Measurements from ENCODE around the gene MTHFD2L. TPM values are rescaled to one million over a fixed set of nuclear protein-coding genes. Genes with fewer than 3 reads are reported as not detected.
A peak's percentile ranks its signal among the peaks of the same experiment; 100 is the strongest.
"Not testable (repeated sequence)": the region's sequence is repeated elsewhere in the genome, so short reads cannot be mapped to it uniquely, and the experiment has no call there.

Gene MTHFD2L
- total RNA-seq, 4 donors from 2014 or later, result 11.4 to 23.7 (median 17.8) TPM

- TF ChIP-seq EP300 (IDR thresholded peaks at IDR 0.05), result no peak
- TF ChIP-seq CTCF (IDR thresholded peaks at IDR 0.05), result no peak
- TF ChIP-seq POLR2A (IDR thresholded peaks at IDR 0.05), result no peak
- H3K4me1 ChIP-seq, result peaks cover 0 to 15% (median 2%) of the 10 kb centered on the region in 4 donors
- no peak overlapping the region for H3K4me3 ChIP-seq
- peaks cover 0 to 27% (median 0%) of the 10 kb centered on the region in 3 donors for H3K36me3 ChIP-seq
- no peak for DNase-seq (ENCODE audit: low spot score in 2 of 2)
- no peaks in the 10 kb centered on the region for H3K27me3 ChIP-seq
- 58 to 59% methylated on average over 5 of the region's 5 CpGs for whole genome bisulfite sequencing, 2 donors
- no peak overlapping the region for H3K27ac ChIP-seq
- H3K9me3 ChIP-seq, result no peaks in the 10 kb centered on the region
Measured at GRCh38 chr4:74202062-74202586, 44.2 kb downstream of the MTHFD2L start.

- Histone ChIP-seq H3K27me3 (no peaks in the 10 kb centered on the region), H3K4me3 (no peak overlapping the region), H3K9me3 (no peaks in the 10 kb centered on the region), H3K27ac (no peak overlapping the region), H3K4me1 (peaks cover 0 to 15% (median 2%) of the 10 kb centered on the region in 4 donors), H3K36me3 (peaks cover 0 to 31% (median 0%) of the 10 kb centered on the region in 3 donors)
- 82 to 91% methylated on average over 3 of the region's 3 CpGs for WGBS, 2 donors
- no peak for TF ChIP-seq POLR2A (IDR thresholded peaks at IDR 0.05)
- TF ChIP-seq CTCF (IDR thresholded peaks at IDR 0.05), result no peak
- TF ChIP-seq EP300 (IDR thresholded peaks at IDR 0.05), result no peak
- DNase-seq (ENCODE audit: low spot score in 2 of 2), result no peak
Measured at GRCh38 chr4:74203467-74203866, 45.5 kb downstream of the MTHFD2L start.

- WGBS, 2 donors, result 77 to 78% methylated on average over 4 of the region's 4 CpGs
- Histone ChIP-seq H3K27ac (no peak overlapping the region), H3K4me1 (peaks cover 0 to 15% (median 2%) of the 10 kb centered on the region in 4 donors), H3K9me3 (peaks cover 0 to 10% (median 0%) of the 10 kb centered on the region in 4 donors), H3K4me3 (no peak overlapping the region), H3K27me3 (no peaks in the 10 kb centered on the region), H3K36me3 (peaks cover 0 to 44% (median 0%) of the 10 kb centered on the region in 3 donors)
- no peak for TF ChIP-seq CTCF (IDR thresholded peaks at IDR 0.05)
- TF ChIP-seq POLR2A (IDR thresholded peaks at IDR 0.05), result no peak
- no peak for TF ChIP-seq EP300 (IDR thresholded peaks at IDR 0.05)
- DNase-seq (ENCODE audit: low spot score in 2 of 2), result no peak
Measured at GRCh38 chr4:74205046-74205445, 47.1 kb downstream of the MTHFD2L start.

- H3K9me3 ChIP-seq, result peaks cover 0 to 15% (median 0%) of the 10 kb centered on the region in 4 donors
- H3K36me3 ChIP-seq, result peaks cover 0 to 46% (median 0%) of the 10 kb centered on the region in 3 donors
- TF ChIP-seq EP300 (IDR thresholded peaks at IDR 0.05) (no peak), POLR2A (IDR thresholded peaks at IDR 0.05) (no peak), CTCF (IDR thresholded peaks at IDR 0.05) (no peak)
- no peak overlapping the region for H3K27ac ChIP-seq
- no peak for DNase-seq (ENCODE audit: low spot score in 2 of 2)
- H3K27me3 ChIP-seq, result no peaks in the 10 kb centered on the region
- no peak overlapping the region for H3K4me3 ChIP-seq
- H3K4me1 ChIP-seq, result peaks cover 0 to 15% (median 2%) of the 10 kb centered on the region in 4 donors
Measured at GRCh38 chr4:74205559-74205958, 47.6 kb downstream of the MTHFD2L start.

- no peak overlapping the region for H3K4me3 ChIP-seq
- peaks cover 0 to 43% (median 0%) of the 10 kb centered on the region in 3 donors for H3K36me3 ChIP-seq
- no peaks in the 10 kb centered on the region for H3K27me3 ChIP-seq
- H3K4me1 ChIP-seq, result peaks cover 0 to 15% (median 2%) of the 10 kb centered on the region in 4 donors
- DNase-seq (ENCODE audit: low spot score in 2 of 2), result no peak
- no peak for TF ChIP-seq CTCF (IDR thresholded peaks at IDR 0.05)
- TF ChIP-seq POLR2A (IDR thresholded peaks at IDR 0.05), result no peak
- TF ChIP-seq EP300 (IDR thresholded peaks at IDR 0.05), result no peak
- peaks cover 0 to 22% (median 0%) of the 10 kb centered on the region in 4 donors for H3K9me3 ChIP-seq
- WGBS, 2 donors, result 19 to 23% methylated on average over 3 of the region's 3 CpGs
- peak overlapping the region in 2 of 4 donors; percentile 11 to 50 for H3K27ac ChIP-seq
Measured at GRCh38 chr4:74206088-74206825, 48.3 kb downstream of the MTHFD2L start.

- not testable (repeated sequence) for H3K27me3 ChIP-seq; H3K4me1 ChIP-seq; H3K4me3 ChIP-seq; DNase-seq (ENCODE audit: low spot score in 2 of 2); H3K27ac ChIP-seq
- WGBS, 2 donors, result 82 to 85% methylated on average over 7 of the region's 7 CpGs
- peaks cover 0 to 22% (median 0%) of the 10 kb centered on the region in 3 donors for H3K36me3 ChIP-seq
- peaks cover 0 to 34% (median 0%) of the 10 kb centered on the region in 4 donors for H3K9me3 ChIP-seq
Measured at GRCh38 chr4:74214457-74215159, 56.7 kb downstream of the MTHFD2L start.

GRCh38 chr4:74215236-74215635 lies 57.3 kb downstream of the MTHFD2L start:
- H3K4me3 ChIP-seq; H3K27ac ChIP-seq; DNase-seq (ENCODE audit: low spot score in 2 of 2); H3K27me3 ChIP-seq: not testable (repeated sequence)
- 92 to 93% methylated on average over 7 of the region's 7 CpGs for WGBS, 2 donors
- Histone ChIP-seq H3K36me3 (peaks cover 0 to 16% (median 0%) of the 10 kb centered on the region in 3 donors), H3K4me1 (peaks cover 0 to 11% (median 0%) of the 10 kb centered on the region in 4 donors), H3K9me3 (peaks cover 0 to 27% (median 0%) of the 10 kb centered on the region in 4 donors)
